Hematopoietic multipotent progenitor cell treated with erythropoietin and hydrocortisone succinate and interleukin-3 and kit ligand, for 17 days (in vitro differentiated cells): ENCODE data around the gene POC5.
"Not testable (repeated sequence)": the region's sequence is repeated elsewhere in the genome, so short reads cannot be mapped to it uniquely, and the experiment has no call there.

Source experiments
- DNase-seq: peaks from one replicate; pipeline ENCODE4 v3.0.0-alpha.2; 2015; ENCODE audit warnings: low spot score

Gene POC5

GRCh38 chr5:75717082-75717922 lies at the start of gene POC5:
Gene POC5 (minus strand): TSS chr5:75717437. CDS start chr5:75712937, 4,500 bp downstream.
- DNase-seq, result peak; percentile 96

- DNase-seq, result no peak
Measured at GRCh38 chr5:75758116-75758515, 40.9 kb upstream of the POC5 start.

GRCh38 chr5:75756981-75757380 lies 39.7 kb upstream of the POC5 start:
- DNase-seq, result no peak

- no peak for DNase-seq
Measured at GRCh38 chr5:75756211-75756610, 39.0 kb upstream of the POC5 start.

- no peak for DNase-seq
Measured at GRCh38 chr5:75753182-75753581, 35.9 kb upstream of the POC5 start.

GRCh38 chr5:75744355-75744754 lies 27.1 kb upstream of the POC5 start:
- DNase-seq, result no peak

- no peak for DNase-seq
Measured at GRCh38 chr5:75736273-75736672, 19.0 kb upstream of the POC5 start.

GRCh38 chr5:75734913-75735789 lies 17.9 kb upstream of the POC5 start:
- DNase-seq, result no peak

- DNase-seq, result no peak
Measured at GRCh38 chr5:75733767-75734166, 16.5 kb upstream of the POC5 start.

GRCh38 chr5:75731515-75731914 lies 14.3 kb upstream of the POC5 start:
- not testable (repeated sequence) for DNase-seq

- DNase-seq, result no peak
Measured at GRCh38 chr5:75729321-75729720, 12.1 kb upstream of the POC5 start.

GRCh38 chr5:75727931-75728330 lies 10.7 kb upstream of the POC5 start:
- no peak for DNase-seq

- DNase-seq, result not testable (repeated sequence)
Measured at GRCh38 chr5:75726224-75726623, 9.0 kb upstream of the POC5 start.

- DNase-seq, result no peak
Measured at GRCh38 chr5:75723378-75723777, 6.1 kb upstream of the POC5 start.

GRCh38 chr5:75721573-75721972 lies 4.3 kb upstream of the POC5 start:
- no peak for DNase-seq

GRCh38 chr5:75720882-75721281 lies 3.6 kb upstream of the POC5 start:
- no peak for DNase-seq

GRCh38 chr5:75716715-75717081 lies 539 bp downstream of the POC5 start:
- no peak for DNase-seq

- no peak for DNase-seq
Measured at GRCh38 chr5:75712091-75712490, 5.1 kb downstream of the POC5 start.

GRCh38 chr5:75711151-75711550 lies 6.1 kb downstream of the POC5 start:
- no peak for DNase-seq

GRCh38 chr5:75710637-75711036 lies 6.6 kb downstream of the POC5 start:
- DNase-seq, result no peak

- DNase-seq, result peak; percentile 43
Measured at GRCh38 chr5:75707911-75708509, 9.2 kb downstream of the POC5 start.

- DNase-seq, result peak; percentile 52
Measured at GRCh38 chr5:75706775-75707174, 10.5 kb downstream of the POC5 start.

- no peak for DNase-seq
Measured at GRCh38 chr5:75706016-75706415, 11.2 kb downstream of the POC5 start.
